HG03460 (cell line): ENCODE results near the gene SGIP1.
"Not testable (repeated sequence)": the region's sequence is repeated elsewhere in the genome, so short reads cannot be mapped to it uniquely, and the experiment has no call there.

Source experiments
- ATAC-seq: cut with Tn5 transposase; IDR thresholded peaks from one replicate; pipeline ENCODE4 v1.9.1; 2021; ENCODE audit not compliant: unreplicated experiment

Gene SGIP1

DNA sequence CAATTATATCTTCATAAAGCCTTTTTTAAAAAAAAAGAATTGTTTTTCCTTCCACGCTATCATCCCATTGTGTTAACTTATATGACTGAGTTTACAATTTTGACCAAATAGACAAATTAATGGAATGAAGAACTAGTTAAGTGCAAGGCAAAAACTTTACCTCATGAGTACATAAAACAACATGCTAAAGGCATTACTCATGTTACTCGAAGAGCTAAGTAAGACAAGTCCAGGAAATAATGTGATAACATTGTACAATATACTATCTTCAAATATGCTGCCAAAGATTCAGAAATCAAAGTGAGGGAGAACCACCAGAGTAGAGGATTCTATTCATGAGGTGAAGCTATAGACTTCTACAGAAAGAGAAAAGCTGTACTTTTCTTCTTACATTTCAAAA lies 194.1 kb downstream of the SGIP1 start:
- no peak for ATAC-seq

DNA sequence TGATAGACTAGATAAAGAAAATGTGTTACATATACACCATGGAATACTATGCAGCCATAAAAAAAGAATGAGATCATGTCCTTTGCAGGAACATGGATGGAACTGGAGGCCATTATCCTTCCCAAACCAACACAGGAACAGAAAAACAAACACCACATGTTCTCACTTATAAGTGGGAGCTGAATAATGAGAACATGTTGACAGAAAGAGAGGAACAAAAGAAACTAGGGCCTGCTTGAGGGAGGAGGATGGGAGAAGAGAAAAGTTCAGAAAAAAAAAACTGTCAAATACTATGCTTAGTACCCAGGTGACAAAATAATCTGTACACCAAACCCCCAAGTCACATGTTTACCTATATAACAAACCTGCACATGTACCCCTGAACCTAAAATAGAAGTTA lies 194.8 kb downstream of the SGIP1 start:
- ATAC-seq: not testable (repeated sequence)

DNA sequence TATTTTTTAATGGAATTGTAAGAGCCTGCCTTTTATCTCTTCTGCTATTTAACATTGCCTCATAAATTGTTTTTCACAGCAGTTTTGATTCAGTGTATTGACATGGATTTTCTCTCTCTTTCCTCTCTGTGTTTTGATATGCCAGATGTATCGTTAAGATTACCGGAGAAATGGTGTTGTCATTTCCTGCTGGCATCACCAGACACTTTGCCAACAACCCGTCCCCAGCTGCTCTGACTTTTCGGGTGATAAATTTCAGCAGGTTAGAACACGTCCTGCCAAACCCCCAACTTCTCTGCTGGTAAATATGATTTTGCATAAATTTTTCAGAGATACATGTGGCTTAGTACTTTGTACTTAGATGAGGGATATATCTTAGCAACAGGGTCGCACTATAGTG lies 195.2 kb downstream of the SGIP1 start:
- ATAC-seq: no peak

DNA sequence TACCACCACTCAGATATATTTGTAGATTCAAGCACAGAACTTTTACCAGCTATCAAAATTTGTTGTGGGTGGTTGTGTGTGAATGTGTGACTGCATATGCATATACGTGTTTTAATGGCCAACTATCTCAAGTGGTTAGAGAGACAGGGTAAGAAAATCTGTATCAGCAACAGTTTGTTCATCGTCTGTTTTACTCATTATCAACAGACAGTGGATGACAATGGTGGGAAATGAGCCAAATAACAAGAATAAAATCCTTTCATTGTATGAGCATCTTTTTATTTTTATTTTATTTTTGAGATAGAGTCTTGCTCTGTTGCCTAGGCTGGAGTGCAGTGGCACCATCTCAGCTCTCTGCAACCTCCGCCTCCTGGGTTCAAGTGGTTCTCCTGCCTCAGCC lies 195.6 kb downstream of the SGIP1 start:
- ATAC-seq: no peak

DNA sequence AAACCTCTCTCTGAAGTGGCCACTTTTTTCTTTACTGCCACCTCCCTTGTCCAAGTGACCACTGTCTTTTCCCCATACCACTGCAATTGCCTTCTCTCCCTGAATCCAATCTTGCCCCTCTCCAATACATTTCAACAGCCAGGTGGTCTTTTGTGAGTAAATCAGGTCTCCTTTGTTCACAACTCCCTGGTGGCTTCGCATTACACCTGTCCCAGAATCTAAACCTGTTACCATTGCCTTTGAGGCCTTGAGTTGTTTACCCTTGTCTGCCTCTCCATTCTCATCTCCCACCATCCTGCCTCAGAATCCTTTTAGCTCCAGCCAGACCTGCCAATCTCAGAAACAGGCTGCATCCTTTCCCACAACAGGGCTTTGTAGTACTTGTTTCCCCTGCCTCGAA lies 196.5 kb downstream of the SGIP1 start:
- ATAC-seq: no peak

DNA sequence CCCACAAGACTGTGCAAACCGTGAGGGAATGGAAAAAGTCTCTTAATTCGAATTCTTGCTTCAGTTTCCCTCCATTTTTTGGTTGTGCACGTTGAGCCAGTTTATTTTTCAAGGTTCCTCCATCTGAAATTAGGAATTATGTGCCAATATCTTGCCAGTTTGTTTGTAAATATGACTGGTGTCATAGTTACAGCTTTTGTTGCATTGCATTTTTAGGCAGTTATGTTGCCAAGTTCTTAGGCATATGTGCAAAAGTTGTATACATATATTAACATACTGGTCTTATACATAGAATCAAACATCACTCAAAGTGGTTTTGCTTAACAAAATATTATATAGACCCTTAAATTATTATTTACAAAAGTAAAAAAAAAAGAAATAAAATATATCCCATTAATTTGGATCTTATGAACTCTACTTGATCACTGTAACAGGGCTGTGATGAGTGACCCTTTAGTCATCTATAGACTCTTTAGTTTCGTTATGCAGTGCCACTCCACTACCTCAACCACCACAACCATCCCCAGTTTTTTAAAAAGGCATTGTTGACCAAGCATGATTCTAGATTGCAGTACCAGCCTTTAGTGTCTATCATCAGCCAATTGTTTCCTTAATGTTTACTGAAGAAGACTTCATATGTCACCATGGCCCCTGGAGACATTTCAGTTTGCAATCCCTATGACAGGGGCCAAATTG lies 197.4 kb downstream of the SGIP1 start:
- ATAC-seq: no peak

DNA sequence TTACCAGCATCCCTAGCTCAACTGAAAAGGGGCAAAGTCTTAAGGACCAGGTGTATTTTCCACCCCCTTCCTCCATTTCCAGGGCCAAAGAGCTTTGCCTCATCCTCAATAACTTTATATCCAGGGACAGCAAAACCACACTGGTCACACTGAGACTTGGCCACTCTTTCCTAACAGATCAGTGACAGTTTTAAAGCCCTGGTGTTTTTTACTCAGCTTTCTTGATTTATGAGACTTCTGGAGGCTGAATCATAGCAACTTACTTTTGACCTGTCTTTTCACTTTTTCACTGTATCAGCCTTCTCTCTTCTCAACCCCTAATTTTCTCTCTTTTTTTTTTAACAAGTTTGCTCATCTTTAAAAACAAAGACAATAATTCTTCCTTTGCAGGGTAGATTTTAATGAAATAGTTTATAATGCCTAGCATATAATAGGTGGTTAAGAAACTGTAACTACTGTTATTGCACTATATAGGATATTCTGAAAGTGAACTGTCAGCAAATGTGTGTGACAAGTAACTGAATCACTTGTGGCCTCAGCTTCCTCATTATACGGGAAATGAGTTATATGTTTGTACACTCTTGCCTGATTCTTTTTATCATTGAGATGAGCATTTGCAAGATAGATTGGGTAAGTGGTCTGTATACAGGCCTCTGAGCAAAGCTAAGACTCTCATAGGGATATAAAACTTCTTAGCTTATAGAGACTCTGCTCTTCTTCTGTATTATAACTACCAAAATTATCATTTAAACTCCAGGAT lies 198.6 kb downstream of the SGIP1 start:
- peak; percentile 46 for ATAC-seq

DNA sequence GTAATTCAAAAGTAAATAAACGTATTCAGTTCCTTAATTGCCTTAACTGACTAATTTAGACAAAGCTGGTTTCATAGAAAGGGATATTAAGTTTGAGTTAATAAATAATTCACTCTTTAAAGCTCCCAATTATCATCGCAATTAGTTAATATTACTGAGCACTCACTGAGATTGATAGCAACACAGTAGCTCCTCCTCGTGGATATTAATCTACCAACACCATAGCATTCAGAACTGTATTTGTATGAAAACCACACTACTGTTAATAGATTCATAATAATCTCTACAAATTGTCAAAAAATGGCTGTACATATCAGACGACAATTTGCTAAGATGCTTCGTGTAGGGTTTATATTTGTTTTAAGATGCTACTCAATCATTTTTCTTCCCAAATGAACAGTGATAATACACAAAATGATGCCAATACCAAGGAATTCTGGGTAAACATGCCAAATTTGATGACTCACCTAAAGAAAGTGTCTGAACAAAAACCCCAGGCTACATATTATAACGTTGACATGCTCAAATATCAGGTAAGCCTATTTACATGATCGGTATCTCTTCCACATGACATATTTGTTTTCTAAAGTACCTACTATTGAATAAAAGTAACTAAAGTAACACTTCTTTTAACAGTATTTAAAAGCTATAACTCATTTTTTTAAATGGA lies 199.5 kb downstream of the SGIP1 start:
- ATAC-seq: no peak

DNA sequence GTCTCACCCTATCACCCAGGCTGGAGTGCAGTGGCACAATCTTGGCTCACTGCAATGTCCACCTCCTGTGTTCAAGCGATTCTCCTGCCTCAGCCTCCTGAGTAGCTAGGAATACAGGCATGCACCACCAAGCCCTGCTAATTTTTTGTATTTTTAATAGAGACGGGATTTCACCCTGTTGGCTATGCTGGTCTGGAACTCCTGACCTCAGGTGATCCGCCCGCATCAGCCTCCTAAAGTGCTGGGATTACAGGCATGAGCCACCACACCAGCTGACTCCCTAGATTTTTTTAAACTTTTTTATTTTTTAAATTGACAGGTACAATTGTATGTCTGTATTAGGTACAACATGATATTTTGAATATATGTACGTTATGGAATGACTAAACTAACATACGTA lies 200.6 kb downstream of the SGIP1 start:
- not testable (repeated sequence) for ATAC-seq

DNA sequence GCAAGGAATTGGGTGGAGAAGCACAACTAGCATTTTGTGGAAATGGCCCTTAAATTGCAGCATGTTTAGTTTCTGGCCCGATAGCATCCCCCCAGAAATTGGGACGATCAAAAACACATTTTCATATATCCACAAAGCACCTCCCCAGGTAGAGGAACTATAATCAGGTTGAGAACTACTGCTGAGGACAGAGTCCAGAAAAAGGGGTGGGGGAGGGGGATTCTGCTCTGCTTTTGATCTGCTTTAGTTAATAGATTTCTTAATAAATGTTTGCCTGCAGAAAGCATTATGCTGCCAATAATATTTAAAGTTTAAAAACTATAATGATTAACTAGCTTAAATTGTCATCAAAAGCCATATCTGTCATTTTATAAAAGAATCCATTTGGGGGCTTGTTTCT lies 203.9 kb downstream of the SGIP1 start:
- no peak for ATAC-seq

DNA sequence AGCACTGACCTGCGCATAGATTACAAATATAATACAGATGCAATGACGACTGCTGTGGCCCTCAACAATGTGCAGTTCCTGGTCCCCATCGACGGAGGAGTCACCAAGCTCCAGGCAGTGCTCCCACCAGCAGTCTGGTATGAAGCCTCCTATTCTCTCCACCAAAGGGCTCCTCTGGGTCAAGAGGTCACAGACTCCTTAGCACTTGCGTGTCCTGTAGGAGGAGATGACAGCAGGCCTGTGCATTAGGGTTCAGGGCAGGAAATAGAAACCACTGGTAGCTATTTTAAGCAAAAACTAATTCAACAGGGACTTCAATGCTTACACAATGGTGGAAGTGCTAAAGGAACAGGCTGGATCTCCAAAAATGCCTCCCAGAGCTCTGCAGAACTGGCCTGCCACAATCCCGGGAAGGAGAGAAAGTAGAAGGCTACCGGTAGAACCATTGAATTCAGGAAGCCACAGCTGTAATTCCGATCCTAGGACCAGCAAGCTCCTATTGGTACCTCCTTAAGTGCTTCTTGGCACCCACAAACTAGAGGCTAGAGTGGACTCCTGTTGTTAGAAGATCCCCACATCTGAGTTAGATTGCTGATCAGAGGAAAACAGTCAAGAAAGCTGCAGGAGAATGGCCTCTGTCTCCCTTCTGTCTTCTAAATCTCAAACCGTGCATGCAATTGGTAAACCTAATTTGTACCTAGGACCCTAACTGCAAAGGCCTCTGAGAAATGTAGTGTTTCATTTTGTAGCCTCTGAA lies 205.6 kb downstream of the SGIP1 start:
- ATAC-seq: peak; percentile 73

DNA sequence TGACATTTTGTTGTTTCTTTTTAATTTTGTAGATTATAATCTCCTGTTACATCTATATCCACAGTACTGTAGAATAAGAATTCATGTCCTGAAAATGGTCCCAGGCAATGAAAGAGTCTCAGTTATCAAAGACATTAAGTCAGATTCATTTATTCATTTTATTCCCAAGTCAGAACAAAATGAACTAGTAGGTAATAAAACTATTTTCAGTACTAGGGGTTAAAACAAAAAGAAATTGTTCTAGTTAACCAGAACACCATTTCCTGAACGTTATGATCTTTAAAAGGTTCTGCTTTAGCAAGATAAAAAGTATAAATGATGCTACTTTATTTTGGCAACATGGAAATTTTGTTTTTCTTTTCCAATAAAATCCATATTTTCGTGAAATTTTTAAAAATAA lies 211.5 kb downstream of the SGIP1 start:
- ATAC-seq: no peak

DNA sequence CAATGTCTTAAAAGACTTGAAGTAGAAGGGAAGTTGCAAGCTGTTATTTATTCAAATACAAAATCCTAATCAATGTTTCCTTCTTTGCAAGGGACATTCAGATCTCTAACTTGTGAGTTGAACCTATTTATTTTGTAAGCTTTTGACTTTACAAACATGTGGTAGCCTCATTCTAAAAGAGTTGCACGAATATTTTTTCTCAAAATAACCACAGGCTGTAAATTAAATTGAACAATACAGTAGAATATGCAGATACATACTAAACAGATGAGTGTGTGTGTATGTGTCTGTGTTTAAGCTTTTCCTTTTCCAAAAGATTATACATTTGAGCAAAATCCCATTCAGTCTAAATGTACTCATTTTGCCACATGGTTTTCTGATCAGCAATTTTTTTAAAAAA lies 213.5 kb downstream of the SGIP1 start:
- no peak for ATAC-seq

DNA sequence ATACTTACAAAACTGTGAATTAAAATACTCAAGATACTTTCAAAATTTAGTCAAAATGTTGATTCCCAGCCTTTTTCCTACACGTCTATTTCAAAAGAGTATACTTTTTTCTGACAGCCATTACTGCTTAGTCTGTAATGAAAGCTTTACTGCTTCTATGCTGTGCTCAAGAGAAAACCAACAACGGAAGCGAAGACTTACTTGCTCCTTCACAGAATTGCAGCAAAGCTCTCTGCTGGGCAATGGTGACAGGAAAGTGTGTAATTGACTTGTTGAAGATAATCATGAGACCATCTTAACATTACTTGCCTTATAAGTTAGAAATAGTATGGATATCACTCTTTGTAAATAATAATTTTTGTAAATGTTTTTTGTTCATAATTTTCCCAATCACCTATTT lies 216.6 kb downstream of the SGIP1 start:
- no peak for ATAC-seq

DNA sequence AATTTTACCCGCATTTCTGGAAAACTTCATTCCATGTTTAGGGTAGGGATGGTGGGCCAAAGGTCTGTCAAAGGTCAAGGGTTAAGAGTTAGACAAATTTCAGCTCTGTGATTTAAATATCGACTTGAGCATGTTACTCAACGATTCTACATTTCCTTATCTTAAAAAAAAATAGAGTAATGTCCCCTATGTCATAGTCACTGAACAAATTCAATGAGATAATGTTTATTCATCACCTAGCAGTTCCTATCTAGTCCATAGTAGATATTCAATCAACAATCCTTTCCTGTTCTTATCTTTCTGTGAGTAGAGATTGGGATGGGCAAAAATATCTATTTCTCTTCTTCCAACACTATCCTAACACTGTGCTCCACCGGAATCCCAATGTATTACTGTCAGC lies 217.2 kb downstream of the SGIP1 start:
- ATAC-seq: no peak

DNA sequence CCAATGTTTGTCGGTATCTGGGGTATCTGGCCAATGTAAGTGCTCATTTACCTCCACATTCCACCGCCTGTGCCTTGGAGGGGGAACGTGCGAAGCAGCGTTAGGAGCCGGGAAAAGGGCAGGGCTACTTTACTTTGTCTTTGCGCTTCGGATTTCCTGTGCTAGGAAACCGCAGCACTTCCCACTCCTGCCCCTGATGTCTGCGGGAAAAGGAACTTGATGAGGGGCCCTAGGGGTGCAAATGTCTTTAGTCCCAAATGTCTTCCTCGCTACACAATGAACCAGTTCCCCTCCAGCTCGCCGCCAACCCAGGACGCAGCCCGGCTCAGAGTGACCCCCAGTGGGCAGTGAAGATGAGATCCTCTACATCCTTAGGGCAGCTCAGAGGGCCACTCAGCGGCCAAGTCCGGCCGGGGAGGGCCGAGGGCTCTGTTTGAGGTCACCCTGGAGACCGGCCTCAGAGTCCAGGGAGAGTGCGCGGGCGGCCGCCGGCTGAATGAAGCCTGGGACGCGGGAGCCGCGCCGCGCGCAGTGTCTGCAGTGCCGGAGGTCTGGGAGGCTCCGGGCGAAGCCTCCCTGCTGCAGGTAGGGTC lies 218.1 kb downstream of the SGIP1 start, which contains the start of gene DYNLT5:
Gene DYNLT5, plus strand, starts transcription at position 460 of the 593 bp plus-strand sequence. CDS start 2,200 bp downstream, outside the sequence.
- ATAC-seq: no peak

DNA sequence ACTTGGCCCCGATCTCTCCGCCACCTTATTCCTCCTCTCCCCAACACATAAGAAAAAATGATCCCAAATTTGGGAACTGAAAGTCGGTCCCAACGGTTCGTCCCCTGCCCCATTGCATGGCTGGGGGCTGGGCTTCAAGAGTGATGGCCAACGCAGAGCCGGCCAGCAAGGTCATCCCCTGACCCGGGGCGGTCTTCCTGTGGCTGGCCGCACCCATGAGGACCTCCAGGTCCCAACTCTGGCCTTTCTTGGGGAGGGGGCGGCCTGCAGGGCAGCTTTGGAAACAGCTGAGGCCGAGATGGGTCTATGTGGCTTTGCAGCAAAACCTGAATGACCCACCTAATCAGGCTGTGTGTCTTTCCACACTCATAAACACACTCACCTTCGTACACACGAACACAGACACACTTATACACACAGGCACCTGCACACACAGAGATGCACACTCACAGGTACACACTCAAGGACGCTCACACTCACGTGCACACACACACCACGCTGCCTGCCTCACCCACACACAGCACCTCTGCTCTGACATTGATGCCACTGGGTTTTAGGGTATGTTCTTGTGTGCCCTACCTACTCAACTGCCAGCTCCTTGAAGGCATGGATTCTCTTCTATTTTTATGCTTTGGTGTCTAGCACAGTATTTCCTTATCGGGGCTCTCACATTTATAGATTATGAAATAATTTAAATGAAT lies 218.9 kb downstream of the SGIP1 start:
- ATAC-seq: no peak

DNA sequence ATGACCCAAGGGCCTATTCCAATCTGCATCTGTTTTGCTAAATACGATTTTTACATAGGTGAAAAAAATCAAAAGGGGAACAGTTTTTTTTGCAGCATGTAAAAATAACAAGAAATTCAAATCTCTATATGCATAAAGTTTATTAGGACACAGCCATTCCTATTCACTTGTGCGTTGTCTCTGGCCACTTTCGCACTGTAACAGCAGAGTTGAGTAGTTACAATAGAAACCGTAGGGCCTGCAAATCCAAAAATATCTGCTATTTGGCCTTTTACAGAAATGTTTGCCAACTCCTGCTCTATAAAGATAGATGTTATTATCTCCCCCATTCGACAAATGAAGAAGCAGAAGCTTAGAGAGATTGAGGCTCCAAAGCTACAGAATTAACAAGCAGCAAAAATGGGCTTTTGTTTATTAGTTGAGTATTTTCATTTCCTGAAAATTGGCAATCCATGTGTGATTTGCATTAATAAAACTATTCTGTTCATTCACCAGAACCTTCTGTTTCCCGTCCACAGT lies 223.8 kb downstream of the SGIP1 start:
- ATAC-seq: no peak

DNA sequence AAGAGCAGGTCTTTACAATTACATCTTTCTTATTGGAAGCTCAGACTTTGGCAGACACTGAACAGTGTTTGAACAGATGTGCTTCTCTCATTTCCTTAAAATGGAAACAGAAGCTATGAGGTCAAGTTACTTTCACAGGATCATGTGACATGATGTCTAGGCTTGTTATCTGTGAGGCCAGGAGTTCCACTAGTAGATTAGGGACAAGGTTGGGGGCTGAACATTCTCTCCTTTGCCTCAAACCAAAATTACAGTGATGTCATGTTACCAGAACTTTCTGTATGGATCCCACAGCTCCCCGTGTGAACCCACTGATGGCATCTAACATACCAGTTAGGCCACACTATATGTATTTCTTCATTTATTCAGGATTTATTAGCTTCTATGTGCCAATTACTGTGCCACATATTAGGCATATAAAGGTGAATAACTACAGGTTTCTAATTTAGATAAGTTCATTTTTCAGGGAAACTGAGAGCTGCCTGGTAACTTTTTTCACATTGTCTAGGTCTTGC lies 224.3 kb downstream of the SGIP1 start:
- ATAC-seq: peak; percentile 100

DNA sequence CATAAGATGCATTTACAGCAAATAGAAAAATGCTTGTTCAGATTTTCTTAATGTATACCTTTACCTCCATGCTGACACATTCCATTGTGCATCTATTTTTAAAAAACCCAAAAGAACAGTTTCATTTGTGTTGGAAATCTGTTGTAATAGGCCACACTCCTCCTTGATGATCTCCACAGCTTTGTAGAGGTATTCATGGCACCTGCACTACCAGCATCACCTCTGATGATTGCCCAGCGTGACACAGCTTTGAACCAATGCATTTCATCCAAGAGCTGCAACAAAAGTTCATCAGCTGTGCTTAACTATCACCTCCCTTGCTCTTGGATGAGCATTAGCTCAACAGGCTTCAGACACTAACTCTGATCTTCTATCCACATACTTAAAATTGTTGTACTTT lies 226.6 kb downstream of the SGIP1 start:
- ATAC-seq: no peak
